Erythroblast (primary cell): ENCODE measurements around the gene CDC5L.

Experiments
- DNase-seq, 2 experiments: peaks; one replicate each; lab custom pipeline; 2025; lab: John Stamatoyannopoulos, UW
- GATA1 ChIP-seq: IDR thresholded peaks from 2 replicates; pipeline ENCODE4 v1.6.1; 2011; ENCODE audit warnings: low read depth, mild to moderate bottlenecking, control low read depth, low read length, moderate library complexity
- POLR2A ChIP-seq: IDR thresholded peaks from 2 replicates; pipeline ENCODE4 v1.6.1; 2011; ENCODE audit warnings: mild to moderate bottlenecking, low read length

Gene CDC5L

DNA sequence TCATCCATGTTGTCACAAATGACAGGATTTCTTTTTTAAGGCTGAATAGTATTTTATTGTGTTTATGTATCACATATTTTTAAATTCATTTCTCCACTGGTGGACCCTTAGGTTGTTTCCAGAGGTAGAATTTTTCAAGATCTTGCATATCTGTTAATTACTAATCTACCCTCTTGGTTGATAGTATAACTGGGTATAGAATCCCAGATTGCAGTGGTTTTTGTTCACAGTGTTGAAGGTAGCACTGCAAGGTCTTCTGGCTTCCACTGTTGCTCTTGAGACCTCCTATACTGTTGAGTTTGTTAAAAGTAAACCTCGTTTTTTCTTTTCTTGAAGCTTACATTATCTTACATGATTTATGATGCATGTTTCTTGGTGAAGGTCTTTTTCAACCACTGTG lies 22.9 kb downstream of the CDC5L start:
- DNase-seq, result no peak
- no peak for TF ChIP-seq GATA1

DNA sequence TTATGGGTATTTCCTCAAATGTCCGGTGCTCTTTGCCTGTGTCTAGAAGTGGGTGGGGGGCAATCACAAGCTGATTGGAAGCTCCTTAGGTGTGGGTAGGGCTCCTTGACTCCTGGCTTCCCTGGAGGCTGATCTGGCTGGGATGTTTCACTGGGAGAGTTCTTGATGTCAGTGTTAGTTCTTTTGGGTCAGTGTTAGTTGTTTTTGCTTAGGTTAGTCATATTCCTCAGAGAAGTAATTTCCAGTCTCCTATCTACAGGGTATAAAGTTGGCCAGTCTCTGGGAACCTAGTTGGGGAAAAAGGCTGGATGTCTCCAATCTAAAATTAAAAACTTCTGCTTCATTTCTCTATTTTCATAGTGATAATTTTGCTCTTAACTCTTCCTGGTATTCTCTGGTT lies 23.6 kb downstream of the CDC5L start:
- DNase-seq, result no peak
- TF ChIP-seq POLR2A (no peak), GATA1 (no peak)

DNA sequence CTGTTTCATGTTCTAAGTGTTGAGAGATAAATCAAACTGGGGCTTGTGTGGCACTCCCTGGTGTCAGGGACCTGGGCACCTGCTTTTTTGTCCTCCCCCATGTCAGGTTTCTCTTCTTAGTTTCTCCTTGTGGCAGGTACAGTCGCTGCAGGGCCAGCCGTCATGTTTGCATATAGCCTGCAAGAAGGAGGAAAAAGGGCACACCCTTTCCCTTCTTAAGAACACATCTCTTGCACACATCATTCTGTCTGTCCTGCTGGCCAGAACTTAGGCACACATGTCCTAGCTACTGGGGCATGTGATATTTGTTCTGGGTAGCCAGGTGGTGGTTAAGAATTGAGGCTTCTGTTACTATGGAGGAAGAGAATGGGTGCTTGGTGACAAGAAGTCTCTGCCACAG lies 27.9 kb downstream of the CDC5L start:
- DNase-seq, result no peak
- TF ChIP-seq POLR2A, result no peak
- TF ChIP-seq GATA1, result no peak

GRCh38 chr6:44415873-44416502 lies 28.5 kb downstream of the CDC5L start:
- DNase-seq, result no peak
- TF ChIP-seq POLR2A (no peak), GATA1 (no peak)

GRCh38 chr6:44422531-44422930 lies 35.0 kb downstream of the CDC5L start:
- TF ChIP-seq GATA1, result no peak
- TF ChIP-seq POLR2A, result no peak
- DNase-seq, result no peak

GRCh38 chr6:44423306-44423705 lies 35.8 kb downstream of the CDC5L start:
- TF ChIP-seq GATA1 (no peak), POLR2A (no peak)
- DNase-seq, result no peak

GRCh38 chr6:44425951-44426350 lies 38.4 kb downstream of the CDC5L start:
- no peak for DNase-seq
- TF ChIP-seq POLR2A (no peak), GATA1 (no peak)

DNA sequence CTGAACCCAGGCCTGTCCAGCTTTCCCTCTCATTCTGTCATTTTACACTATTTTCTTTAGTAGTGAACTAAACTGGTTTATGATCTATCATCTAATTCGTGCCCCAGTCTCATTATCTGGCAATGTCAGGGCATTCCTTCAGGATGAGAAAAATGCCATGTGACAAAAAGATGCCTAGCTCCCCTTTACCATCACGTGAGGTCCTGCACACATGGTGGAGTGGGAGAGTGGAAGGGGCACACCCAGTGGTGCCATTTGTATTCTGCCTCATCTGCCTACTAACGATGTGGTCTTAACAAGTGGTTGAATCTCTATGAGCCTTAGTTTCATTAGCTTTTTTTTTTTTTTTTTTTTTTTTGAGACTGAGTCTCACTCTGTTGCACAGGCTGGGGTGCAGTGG lies 41.2 kb downstream of the CDC5L start:
- TF ChIP-seq POLR2A (no peak), GATA1 (no peak)

GRCh38 chr6:44430326-44430725 lies 42.8 kb downstream of the CDC5L start:
- TF ChIP-seq POLR2A (no peak), GATA1 (no peak)
- DNase-seq, result no peak

More for the DNA sequence above, 41.2 kb downstream of the CDC5L start:
- DNase-seq, result no peak

DNA sequence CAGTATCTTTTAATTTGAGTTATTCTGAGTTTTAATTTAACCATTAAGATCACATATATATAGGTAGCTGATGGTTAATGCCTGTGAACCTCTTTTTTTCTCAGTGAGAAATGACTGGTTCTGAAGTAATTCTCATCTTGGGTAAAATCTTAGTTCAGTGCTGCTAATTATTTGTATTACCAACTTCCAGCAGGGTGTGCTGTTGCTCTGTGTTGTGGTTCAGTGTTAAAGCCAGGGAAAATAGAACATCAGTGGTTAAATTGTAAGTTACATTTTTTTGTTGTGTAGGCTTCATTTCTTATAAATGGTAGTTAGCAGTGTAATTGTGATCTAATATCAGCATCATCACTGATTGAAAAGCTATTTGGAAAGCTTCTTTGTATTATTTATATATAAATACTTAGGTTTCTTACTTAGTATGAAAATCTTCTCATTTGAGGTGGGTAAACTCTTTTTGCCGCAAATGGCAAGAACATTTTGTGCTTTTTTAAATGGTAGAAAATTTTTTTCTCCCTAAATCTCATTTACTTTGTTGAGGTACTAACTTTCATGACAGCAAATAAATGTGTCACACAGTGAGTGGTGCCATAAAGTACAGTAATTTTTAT lies 43.7 kb downstream of the CDC5L start:
- peak; percentile 69 to 82 for DNase-seq
- no peak for TF ChIP-seq GATA1
- no peak for TF ChIP-seq POLR2A

- no peak for TF ChIP-seq GATA1
- no peak for TF ChIP-seq POLR2A
- no peak for DNase-seq
Measured at GRCh38 chr6:44432227-44432626, 44.7 kb downstream of the CDC5L start.

DNA sequence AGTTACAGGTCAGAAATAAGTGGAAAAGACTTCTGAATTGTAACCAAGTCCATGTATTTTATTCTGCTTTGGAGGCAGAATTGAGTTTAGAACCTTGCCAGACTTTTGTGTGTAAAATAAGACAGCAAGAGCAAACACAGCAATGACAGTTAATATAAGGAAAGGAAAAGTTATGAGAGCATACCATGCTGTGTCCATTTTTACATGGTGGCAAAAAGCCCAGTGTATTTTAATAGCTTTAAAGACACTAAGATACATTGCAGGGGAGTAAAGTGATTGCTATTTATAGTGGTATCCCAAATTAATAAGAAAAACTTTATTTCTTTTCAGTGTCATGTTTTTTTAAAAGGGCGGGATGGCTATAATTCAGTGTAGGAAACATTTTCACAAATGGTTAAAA lies 45.2 kb downstream of the CDC5L start:
- DNase-seq, result no peak
- TF ChIP-seq POLR2A (no peak), GATA1 (no peak)

DNA sequence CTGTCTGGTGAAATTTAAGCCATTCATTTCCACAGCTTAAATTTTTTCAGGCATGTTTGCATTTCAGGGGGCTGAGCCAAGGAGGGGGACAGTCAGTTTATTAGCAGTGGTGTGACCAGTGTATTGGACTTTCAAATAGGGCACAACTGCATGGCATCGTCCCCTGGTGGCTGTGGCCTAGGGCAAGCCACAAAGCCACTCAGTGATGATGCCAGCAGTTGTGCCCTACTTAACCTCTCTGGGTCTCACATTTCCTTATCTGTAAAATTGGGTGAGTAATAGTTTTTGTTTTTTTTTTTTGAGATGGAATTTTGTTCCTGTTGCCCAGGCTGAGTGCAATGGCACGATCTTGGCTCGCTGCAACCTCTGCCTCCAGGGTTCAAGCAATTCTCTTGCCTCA lies 48.0 kb downstream of the CDC5L start:
- TF ChIP-seq POLR2A (no peak), GATA1 (no peak)
- no peak for DNase-seq

GRCh38 chr6:44438827-44439226 lies 51.3 kb downstream of the CDC5L start:
- TF ChIP-seq POLR2A, result no peak
- no peak for TF ChIP-seq GATA1
- no peak for DNase-seq

DNA sequence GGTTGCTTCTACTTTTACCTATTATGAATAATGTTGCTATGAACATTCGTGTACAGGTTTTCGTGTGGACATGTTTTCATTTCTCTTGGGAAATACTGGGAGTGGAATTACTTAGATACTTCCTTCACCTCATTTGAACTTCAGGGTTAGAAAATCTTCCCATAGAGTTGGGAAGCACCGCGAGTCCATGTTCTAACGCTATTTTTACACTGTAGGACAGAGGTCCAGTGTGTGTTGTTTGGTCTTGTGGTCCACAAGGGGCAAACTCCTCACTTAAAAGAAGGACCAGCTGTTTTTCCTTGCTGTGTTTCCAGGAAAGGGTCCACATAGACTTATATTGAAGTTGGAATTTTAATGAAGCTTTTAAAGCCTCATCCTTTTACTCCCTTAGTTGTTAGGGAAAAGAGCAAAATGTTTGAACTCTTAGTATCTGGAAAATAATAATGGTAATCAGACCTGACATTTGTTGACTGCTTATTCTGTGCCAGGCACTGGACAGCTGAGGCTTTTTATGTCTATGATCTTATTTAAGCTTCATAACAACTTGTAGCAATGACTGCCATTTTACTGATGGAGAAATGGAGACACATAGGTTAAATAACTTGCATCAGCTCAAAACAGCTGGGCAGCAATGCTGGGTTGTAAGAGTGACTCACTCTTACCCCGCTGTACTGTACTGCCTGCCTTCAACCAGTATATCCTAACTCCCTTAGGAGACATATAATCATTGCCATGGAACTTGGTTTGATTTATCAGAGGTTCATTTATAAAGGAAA lies 52.0 kb downstream of the CDC5L start:
- TF ChIP-seq GATA1, result no peak
- TF ChIP-seq POLR2A, result no peak
- DNase-seq, result no peak
